HG03025 (cell line): ENCODE measurements around the gene KCND1.
"Not testable (repeated sequence)": the region's sequence is repeated elsewhere in the genome, so short reads cannot be mapped to it uniquely, and the experiment has no call there.

Source experiments
- ATAC-seq: cut with Tn5 transposase; IDR thresholded peaks from one replicate; pipeline ENCODE4 v1.9.1; 2021; ENCODE audit warnings: mild to moderate bottlenecking, moderate library complexity; ENCODE audit not compliant: unreplicated experiment, low FRiP score

KCND1 gene

DNA sequence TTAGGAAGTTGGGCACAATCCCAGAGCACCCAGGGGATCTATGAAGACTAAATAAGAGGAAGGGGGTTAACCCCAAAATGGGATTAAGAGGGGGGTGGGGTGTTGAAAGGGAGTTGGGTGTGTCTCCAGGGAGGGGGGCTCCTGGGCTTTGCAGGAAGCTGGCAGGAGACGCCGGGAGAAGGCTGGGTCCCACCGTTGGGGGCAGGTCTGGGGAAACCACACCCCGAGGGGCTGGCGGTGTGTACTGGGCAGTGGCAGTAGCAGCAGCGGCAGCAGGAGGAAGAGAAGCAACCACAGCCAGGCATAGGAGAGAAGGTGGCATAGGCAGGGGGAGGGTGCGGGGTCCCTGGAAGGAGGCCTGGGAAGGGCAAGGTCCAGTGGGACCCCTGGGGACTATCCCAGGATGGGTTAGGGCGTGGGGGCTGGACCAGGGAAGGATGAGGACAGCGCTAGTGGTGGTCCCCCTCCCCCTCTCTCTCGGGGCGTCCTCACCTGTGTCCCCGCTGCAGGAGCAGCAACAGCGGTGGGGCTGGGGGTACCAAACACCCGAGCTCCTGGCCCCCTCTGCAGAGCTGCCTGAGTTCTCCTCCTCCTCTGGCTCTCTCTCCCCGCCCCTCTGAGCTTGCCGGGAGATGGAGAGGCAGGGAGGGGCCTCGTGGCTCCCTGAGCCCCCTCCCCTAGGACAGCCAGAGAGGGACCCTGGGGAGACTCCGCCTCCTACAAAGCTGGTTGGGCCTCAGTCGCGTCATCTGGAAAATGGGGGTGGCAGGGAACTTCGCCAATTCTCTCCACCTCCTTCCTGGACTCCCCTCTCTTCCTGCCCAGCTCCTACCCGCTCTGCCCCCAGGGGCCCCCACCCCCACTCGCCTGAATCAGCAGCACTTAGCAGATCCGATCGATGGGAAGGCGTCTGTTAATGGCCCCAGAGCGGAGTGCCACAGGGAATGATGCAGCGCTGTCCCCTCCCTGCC, at the start of gene KCND1:
TSS of gene KCND1 (minus strand) at position 596 of the 971 bp plus-strand sequence. CDS start 1,573 bp downstream, outside the sequence.
- ATAC-seq: no peak

GRCh38 chrX:49019599-49020249, 48.1 kb upstream of the KCND1 start:
- ATAC-seq: no peak

DNA sequence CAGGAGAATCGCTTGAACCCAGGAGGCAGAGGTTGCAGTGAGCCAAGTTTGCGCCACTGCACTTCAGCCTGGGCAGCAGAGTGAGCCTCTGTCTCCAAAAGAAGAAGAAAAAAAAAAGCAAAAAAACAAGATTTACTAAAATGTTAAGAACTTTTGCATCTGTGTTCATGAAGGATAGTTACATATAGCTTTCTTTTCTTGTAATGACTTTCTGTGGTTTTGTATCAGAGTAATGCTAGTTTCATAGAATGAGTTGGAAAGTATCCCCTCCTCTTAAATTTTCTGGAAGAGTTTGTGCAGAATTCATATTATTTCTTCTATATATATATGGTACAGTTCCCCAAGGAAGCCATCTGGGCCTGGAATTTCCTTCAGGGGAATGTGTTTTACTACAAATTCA, 47.4 kb upstream of the KCND1 start:
- no peak for ATAC-seq

DNA sequence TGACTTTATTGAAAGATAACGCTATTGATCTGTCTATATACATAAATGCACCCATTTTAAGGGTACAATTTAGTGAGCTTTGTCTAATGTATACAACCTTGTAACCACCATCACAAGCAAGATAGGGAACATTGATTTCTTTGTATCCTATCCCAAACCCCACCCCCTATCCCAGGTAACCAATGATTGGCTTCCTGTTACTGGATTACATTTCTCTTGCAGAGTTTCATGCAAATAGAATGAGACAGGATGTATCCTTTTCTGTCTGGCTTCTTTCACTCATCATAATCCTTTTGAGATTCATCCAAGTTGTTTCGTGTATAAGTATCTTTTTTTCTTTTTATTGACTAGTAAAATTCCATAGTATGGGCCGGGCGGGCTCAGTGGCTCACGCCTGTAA, 32.1 kb upstream of the KCND1 start:
- ATAC-seq: no peak

DNA sequence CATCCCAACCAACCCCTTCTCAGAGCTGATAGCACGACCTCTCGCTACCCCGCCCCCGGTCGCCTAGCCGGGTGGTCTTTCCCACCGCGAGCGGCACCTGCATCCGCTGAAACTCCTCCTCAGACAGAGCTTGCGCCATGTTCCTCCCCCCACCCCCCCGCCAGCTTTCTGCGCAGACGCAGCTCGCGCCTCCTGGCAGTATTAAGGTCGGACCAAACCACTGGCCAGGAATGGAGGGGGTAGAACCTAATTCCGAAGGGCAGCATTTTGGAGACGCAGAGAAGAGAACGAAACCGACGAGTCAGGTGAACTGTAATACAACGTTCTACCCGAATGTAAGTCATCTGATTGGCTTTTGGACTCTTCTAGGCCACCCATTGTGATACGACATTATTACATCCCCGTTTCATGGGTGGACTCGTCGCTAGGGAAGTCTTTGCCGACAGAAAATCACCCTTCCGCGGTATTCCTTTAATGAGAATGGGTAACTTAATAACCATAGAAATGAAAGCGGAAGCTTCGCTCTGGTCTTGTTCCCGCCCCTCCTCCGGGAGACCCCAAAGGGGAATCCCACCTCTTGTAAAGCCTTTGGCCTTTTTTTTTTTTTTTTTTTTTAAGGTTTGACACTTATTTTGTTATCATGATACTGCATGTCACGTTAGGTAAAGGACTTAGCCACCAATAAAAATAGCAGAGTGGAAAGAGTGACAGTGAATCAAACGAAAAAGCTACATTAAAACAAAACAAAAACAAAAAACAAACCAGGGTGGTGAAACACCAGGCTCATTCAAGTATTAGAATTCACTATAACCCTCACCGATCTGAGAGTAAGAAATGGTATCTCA, 30.7 kb upstream of the KCND1 start, which contains the start of gene GRIPAP1:
TSS of gene GRIPAP1 (minus strand) at position 174 of the 845 bp plus-strand sequence. CDS start at position 139, 35 bp downstream.
- peak; percentile 66 for ATAC-seq

- peak; percentile 50 for ATAC-seq
Observed at GRCh38 chrX:49001521-49002090, 30.0 kb upstream of the KCND1 start.

DNA sequence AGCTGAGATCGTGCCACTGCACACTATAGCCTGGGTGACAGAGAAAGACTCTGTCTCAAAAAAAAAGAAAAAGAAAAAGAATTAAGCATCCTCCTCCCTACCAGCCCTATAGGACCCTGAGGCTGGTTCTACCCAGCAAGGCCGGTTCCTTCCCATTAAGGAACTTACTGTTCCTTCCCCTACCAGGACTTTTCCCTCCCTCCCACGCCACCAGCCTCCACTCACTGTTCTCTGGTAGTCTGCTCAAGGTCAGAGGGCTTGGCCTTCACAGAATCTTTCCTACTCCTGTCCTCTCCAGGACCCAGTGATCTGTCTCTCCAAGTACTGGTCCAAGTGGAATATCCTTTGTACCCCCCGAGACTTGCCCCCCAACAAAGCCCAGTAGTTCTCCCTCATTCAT, 29.0 kb upstream of the KCND1 start:
- ATAC-seq: no peak

- no peak for ATAC-seq
Observed at GRCh38 chrX:48999030-48999429, 27.4 kb upstream of the KCND1 start.

DNA sequence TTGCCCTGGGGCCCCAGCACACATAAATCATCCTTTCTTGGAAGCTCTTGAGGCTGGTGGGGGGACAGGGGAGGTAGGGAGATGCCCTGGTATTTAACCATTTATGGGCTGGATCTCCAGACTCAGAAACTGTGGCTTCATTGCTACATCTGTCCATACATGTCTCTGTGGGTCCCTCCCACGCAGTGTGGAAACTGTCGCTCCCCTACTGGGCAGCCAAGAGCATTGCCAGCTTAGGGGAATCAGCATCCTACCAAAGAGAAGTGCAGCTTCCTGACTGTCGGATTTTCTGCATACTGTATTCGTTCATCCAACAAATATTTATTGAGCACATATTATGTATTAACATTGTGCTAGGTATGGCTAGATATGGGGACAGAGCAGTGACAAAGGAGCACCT, 26.7 kb upstream of the KCND1 start:
- ATAC-seq: no peak

DNA sequence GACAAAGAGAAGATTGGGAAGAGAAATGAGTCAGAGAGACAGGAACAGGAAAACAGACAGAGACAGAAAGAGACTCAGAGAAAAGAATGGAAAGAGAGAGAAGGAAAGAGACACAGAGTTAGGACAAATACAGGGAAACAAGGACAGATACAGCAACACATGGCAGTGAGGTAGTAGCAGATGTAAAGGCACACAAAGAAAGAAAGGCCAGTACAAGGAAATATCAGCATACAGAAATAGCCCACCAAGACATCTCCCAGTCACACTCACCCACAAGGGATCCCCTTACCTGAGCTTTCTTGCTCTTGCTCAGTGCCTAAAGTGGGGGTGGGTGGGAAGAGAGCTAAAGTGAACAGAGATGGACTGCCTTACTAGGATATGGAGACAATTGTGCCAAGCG, 26.2 kb upstream of the KCND1 start:
- ATAC-seq: no peak

DNA sequence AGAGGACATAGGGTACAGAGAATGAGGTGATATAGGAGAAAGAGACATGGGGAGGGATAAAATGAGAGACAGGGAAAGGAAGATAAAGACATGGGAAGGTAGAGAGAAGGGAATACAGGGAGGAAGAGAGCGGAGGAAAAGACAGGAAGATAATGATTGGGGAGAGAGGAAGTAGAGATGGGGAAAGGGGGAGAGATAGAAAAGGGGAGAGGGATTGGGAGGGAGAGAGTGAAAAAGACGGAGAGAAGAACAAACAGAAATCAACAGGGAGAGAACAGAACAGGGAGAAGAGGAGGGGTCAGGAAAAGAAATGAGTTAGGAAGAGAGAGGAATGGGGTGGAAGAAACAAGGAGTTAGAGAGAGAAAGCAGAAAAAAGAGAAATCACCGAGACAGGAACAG, 25.8 kb upstream of the KCND1 start:
- no peak for ATAC-seq

DNA sequence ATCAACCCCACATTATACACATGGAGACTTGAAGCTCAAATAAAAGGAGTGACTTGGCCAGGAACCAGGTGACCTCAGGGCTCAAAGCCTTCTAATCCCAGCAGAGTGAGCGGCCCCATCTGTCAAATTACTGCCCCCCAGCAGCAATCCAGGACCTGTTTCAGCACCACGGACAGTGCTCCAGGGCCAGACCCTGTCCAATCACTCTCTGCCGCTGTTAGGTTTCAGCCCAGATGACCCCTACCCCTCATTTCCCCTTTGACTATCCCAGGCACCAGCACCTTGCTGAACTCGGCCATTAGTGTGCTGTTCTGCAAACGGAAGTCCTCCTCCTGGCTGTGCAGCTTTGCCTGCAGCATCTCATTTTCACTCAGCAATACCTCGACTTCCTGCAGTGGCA, 25.3 kb upstream of the KCND1 start:
- no peak for ATAC-seq

DNA sequence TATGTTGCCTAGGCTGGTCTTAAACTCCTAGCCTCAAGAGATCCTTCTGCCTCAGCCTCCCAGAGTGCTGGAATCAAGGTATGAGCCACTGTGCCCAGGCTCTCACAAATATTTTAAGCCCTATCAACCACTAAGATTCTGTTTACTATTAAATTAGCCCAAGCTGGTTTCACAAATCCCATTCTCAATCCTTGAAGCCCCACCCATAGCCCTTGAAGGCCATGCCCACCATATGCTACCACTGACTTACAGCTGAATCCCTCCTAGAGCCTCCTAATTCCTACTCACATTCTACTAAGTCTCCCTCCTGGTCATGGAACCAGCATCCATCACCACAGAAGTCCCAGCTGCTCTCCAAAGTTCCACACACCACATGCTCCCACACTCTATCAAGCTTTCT, 20.7 kb upstream of the KCND1 start:
- no peak for ATAC-seq

- no peak for ATAC-seq
Observed at GRCh38 chrX:48989483-48989882, 17.8 kb upstream of the KCND1 start.

GRCh38 chrX:48983896-48984295, 12.3 kb upstream of the KCND1 start:
- ATAC-seq: no peak

DNA sequence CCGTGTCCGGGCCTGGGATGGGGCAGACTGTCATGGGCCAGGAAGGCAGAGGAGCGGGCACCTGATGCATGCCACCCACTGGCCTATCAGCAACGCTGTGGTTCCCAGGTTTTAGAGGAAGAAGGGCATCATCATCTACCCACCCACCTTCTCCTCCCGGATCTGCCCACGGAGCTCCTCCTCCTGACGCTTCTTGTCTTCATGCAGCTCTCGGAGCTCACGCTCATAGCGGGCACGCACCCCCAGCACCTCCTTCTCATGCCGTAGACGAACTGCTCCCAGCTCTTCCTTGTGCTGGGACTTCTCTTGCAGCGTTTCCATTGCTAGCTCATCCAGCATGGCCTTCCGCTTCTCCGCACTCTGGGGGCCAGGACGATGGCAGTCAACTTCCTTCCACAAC, 11.4 kb upstream of the KCND1 start:
- no peak for ATAC-seq

DNA sequence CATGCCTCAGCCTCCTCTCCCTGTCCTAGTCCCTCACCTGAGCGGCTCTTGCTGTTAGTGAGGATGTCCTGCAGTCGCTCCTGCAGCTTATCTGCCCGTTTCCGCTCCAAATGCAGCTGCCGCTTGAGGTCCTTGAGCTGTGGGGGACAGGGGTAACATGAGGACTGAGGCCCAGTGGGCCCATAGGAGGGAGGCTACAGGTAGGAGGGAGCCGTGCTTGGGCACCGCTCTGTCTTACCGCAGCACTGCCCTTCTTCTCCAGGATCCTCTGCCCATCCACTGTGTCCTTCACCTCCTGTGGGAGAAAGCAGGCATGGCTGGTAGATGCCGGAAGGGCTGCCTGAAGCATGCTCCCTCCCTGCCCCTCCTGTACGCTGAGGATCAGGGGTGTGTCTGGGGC, 9.5 kb upstream of the KCND1 start:
- no peak for ATAC-seq

DNA sequence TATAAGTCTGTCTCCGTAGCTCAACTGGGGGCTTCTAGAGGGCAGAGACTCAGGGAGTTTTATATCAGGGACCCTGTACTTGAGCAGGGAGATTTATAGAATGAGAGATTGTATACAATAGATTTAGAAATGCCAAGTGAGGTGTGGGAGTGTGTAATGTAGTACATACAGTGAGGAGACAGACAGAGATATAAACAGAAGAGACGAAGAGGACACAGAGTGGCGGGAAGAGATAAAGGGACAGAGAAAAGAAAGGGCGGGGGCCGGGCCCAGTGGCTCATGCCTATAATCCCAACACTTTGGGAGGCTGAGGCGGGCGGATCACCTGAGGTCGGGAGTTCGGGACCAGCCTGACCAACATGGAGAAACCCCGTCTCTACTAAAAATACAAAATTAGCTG, 8.7 kb upstream of the KCND1 start:
- ATAC-seq: not testable (repeated sequence)

DNA sequence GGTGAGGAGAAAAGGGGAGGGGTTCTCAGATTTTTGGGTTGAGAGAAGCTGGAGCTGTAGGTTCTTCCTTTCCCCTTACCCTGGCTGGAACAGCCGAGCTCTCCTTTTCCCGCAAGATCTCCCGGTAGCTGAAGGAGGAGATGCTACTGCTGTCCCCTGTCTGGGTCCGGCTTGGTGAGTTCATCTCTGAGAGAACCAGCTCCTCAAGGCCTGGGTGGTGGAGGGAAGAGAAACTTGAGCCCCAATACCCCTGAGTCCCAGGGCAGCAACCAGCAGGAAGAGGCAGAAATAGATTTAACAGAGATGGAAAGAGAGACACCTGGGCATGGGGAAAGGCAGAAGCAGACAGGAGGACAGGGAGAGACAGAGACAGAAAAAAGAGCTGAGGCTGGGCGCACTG, 6.6 kb upstream of the KCND1 start:
- no peak for ATAC-seq

DNA sequence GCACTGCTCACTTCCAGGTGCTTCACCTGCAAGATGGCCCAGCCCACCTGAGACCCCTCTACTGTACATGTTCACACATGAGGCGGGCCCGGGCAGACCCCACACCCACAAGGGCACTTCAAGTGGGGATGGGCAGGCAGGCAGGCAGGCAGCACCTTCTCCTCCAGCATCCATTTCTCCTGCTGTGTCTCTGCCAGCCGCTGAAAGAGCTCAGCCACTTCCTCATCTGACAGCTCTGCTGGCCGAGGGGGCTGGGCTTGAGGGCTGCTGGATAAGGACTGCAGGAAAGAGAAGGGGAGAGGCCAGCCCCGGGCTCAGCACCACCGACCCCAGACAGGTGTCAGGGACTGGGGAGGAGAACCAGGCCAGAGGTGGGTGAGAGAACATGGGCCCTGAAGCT, 4.4 kb upstream of the KCND1 start:
- no peak for ATAC-seq
